RWPE2 (cell line): Measurements from ENCODE around the gene SLCO1C1.

Source experiments
- ATAC-seq: fragments of 200-7000 bp; cut with Tn5 transposase; 3 replicates; pipeline ENCODE4 v1.9.1; 2021; ENCODE audit warnings: low read depth
- DNase-seq: peaks from one replicate; pipeline ENCODE4 v3.0.0-alpha.2; 2020; ENCODE audit warnings: low spot score
- H3K27ac ChIP-seq: fragments of 450-650 bp; 2 replicates; pipeline ENCODE4 v1.5.1; 2017; ENCODE audit warnings: mild to moderate bottlenecking; ENCODE audit not compliant: poor library complexity, severe bottlenecking
- H3K27me3 ChIP-seq: fragments of 250-450 bp; sonication (Bioruptor Pico); 2 replicates; pipeline ENCODE4 v1.5.1; 2021; ENCODE audit warnings: mild to moderate bottlenecking, moderate library complexity; ENCODE audit not compliant: insufficient read depth, poor library complexity, severe bottlenecking
- H3K36me3 ChIP-seq: fragments of 250-450 bp; sonication (Bioruptor Pico); 2 replicates; pipeline ENCODE4 v1.5.1; 2020; ENCODE audit warnings: low read depth, mild to moderate bottlenecking, moderate library complexity
- H3K4me1 ChIP-seq: fragments of 250-450 bp; sonication (Bioruptor Pico); 2 replicates; pipeline ENCODE4 v1.5.1; 2021; ENCODE audit warnings: mild to moderate bottlenecking, moderate library complexity; ENCODE audit not compliant: insufficient read depth, poor library complexity, severe bottlenecking
- H3K4me3 ChIP-seq: fragments of 250-450 bp; sonication (Bioruptor Pico); 2 replicates; pipeline ENCODE4 v1.5.1; 2021; ENCODE audit warnings: mild to moderate bottlenecking, moderate library complexity; ENCODE audit not compliant: severe bottlenecking
- H3K9me3 ChIP-seq: fragments of 250-450 bp; sonication (Bioruptor Pico); 2 replicates; pipeline ENCODE4 v1.5.1; 2021; ENCODE audit warnings: mild to moderate bottlenecking, moderate library complexity; ENCODE audit not compliant: severe bottlenecking
- CTCF ChIP-seq: fragments of 450-650 bp; IDR thresholded peaks from one replicate; pipeline ENCODE4 v1.5.1; 2017; ENCODE audit warnings: mild to moderate bottlenecking, moderate library complexity; ENCODE audit not compliant: poor library complexity, severe bottlenecking

SLCO1C1 gene

GRCh38 chr12:20801035-20801434 lies 105.9 kb downstream of the SLCO1C1 start:
- TF ChIP-seq CTCF = no peak

More at GRCh38 chr12:20801035-20801434, 105.9 kb downstream of the SLCO1C1 start:
- Histone ChIP-seq H3K9me3 (no peaks in the 10 kb centered on the region), H3K27ac (no peak overlapping the region), H3K36me3 (no peaks in the 10 kb centered on the region), H3K4me3 (no peak overlapping the region), H3K27me3 (no peaks in the 10 kb centered on the region), H3K4me1 (no peaks in the 10 kb centered on the region)
- no peak for ATAC-seq
- no peak for DNase-seq
